Esophagus muscularis mucosa (tissue), 4 donors: ENCODE results near the gene SFT2D1.
"Not testable (repeated sequence)": the region's sequence is repeated elsewhere in the genome, so short reads cannot be mapped to it uniquely, and the experiment has no call there.

Experiments
- CTCF ChIP-seq, 3 experiments: fragments of 200-600 bp in 2 of 3; fragments of 450-650 bp in 1 of 3; sonication (generic) in 2 of 3; IDR thresholded peaks; one replicate each; pipeline ENCODE4 v1.5.1; 2017 to 2019; ENCODE audit warnings: antibody characterized with exemption in 3 of 3, mild to moderate bottlenecking in 2 of 3, moderate library complexity in 1 of 3
- EP300 ChIP-seq: sonication (generic); formaldehyde crosslinking; IDR thresholded peaks from one replicate; pipeline ENCODE4 v1.6.1; 2017; ENCODE audit warnings: antibody characterized with exemption
- POLR2A ChIP-seq: fragments of 450-650 bp; IDR thresholded peaks from one replicate; pipeline ENCODE4 v1.6.1; 2017; ENCODE audit warnings: antibody characterized with exemption, moderate library complexity, mild to moderate bottlenecking, low read depth
- POLR2AphosphoS5 ChIP-seq, 2 donors: sonication (generic); formaldehyde crosslinking; IDR thresholded peaks; one replicate each; pipeline ENCODE4 v1.6.1; 2017; ENCODE audit warnings: antibody characterized with exemption in 2 of 2

- not testable (repeated sequence) for TF ChIP-seq CTCF (IDR thresholded peaks at IDR 0.05); POLR2A; EP300; POLR2AphosphoS5 (IDR thresholded peaks at IDR 0.05)
Observed at GRCh38 chr6:166387098-166387497, 44.8 kb upstream of the SFT2D1 start.
